Smooth muscle cell (in vitro differentiated cells): ENCODE data around the gene GAN. TPM values are rescaled to one million over a fixed set of nuclear protein-coding genes. Genes with fewer than 3 reads are reported as not detected.
"Not testable (repeated sequence)": the region's sequence is repeated elsewhere in the genome, so short reads cannot be mapped to it uniquely, and the experiment has no call there.

Source experiments
- DNase-seq: peaks from one replicate; lab custom pipeline; 2025; ENCODE audit not compliant: unreplicated experiment; lab: John Stamatoyannopoulos, UW
- H2AFZ ChIP-seq: fragments of 200-600 bp; sonication (generic); 2 replicates; pipeline ENCODE4 v1.6.0; 2016; ENCODE audit warnings: antibody characterized with exemption, low read depth, mild to moderate bottlenecking
- H3F3A ChIP-seq: fragments of 200-600 bp; sonication (generic); 2 replicates; pipeline ENCODE4 v1.6.0; 2017; ENCODE audit warnings: antibody characterized with exemption, low read depth
- H3K27ac ChIP-seq: fragments of 200-600 bp; sonication (generic); 2 replicates; pipeline ENCODE4 v1.5.1; 2016; ENCODE audit warnings: low read depth, mild to moderate bottlenecking
- H3K27me3 ChIP-seq: fragments of 200-600 bp; sonication (generic); 2 replicates; pipeline ENCODE4 v1.6.1; 2016; ENCODE audit warnings: low read depth, mild to moderate bottlenecking
- H3K36me3 ChIP-seq: fragments of 200-600 bp; sonication (generic); 2 replicates; pipeline ENCODE4 v1.5.1; 2016; ENCODE audit warnings: low read depth
- H3K4me1 ChIP-seq: fragments of 200-600 bp; sonication (generic); 2 replicates; pipeline ENCODE4 v1.5.1; 2016; ENCODE audit warnings: low read depth
- H3K4me2 ChIP-seq: fragments of 200-600 bp; sonication (generic); 2 replicates; pipeline ENCODE4 v1.6.0; 2016; ENCODE audit warnings: mild to moderate bottlenecking
- H3K4me3 ChIP-seq: fragments of 200-600 bp; sonication (generic); 2 replicates; pipeline ENCODE4 v1.5.1; 2016; ENCODE audit warnings: mild to moderate bottlenecking
- H3K79me2 ChIP-seq: fragments of 200-600 bp; sonication (generic); 2 replicates; pipeline ENCODE4 v1.6.0; 2016; ENCODE audit warnings: low read depth, mild to moderate bottlenecking
- H3K9ac ChIP-seq: fragments of 200-600 bp; sonication (generic); 2 replicates; pipeline ENCODE4 v1.6.0; 2016; ENCODE audit warnings: low read depth
- H3K9me3 ChIP-seq: fragments of 200-600 bp; sonication (generic); replicated peaks from 2 replicates; pipeline ENCODE4 v1.5.1; 2016; ENCODE audit warnings: low read depth
- H4K20me1 ChIP-seq: fragments of 200-600 bp; sonication (generic); 2 replicates; pipeline ENCODE4 v1.6.0; 2016; ENCODE audit warnings: low read depth
- CTCF ChIP-seq: fragments of 200-600 bp; sonication (generic); IDR thresholded peaks from 2 replicates; pipeline ENCODE4 v1.5.1; 2017; ENCODE audit warnings: borderline replicate concordance, mild to moderate bottlenecking, antibody characterized with exemption; ENCODE audit not compliant: insufficient read depth, poor library complexity, severe bottlenecking
- WGBS: methylation state at CpG from one replicate; pipeline ENCODE4 v1.1.7; 2016; ENCODE audit warnings: low lambda C conversion rate; 5-methylcytosine and 5-hydroxymethylcytosine counted together
- polyA plus RNA-seq: library from polyadenylated mRNA; unstranded; fragments of >200 nt; fragmentation: Nextera tagmentation; extraction: Ambion mirVana; gene quantifications from 2 replicates; pipeline ENCODE4 v1.2.1, GENCODE V29; 2016
- total RNA-seq: library from RNA; depleted of rRNA; stranded (reverse); fragments of >200 nt; gene quantifications from 2 replicates; pipeline ENCODE4 v1.2.3, GENCODE V29; 2014

The GAN gene
- total and polyA plus RNA-seq, 2 experiments from 2014 or later: 1.2 to 14.6 TPM

DNA sequence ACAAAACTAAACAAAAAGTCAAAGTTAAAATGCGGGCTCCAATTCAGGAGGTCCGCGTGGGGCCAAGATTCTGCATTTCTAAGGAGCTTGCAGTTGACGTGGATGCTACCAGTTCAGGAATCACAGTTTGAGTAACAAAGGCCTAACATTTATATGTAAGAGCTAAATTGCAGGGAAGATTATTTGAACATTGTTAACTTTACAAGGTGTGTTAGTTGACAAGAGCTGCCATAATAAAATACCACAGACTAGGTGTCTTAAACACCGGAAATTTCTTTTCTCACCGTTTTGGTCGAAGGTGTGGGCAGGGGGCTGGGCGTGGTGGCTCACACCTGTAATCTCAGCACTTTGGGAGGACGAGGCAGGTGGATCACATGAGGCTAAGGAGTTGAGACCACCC is 105.0 kb downstream of the GAN start:
- TF ChIP-seq CTCF: no peak
- DNase-seq: no peak
- no peak overlapping the region for H3K4me2 ChIP-seq
- H3K27ac ChIP-seq: no peak overlapping the region
- no peak overlapping the region for H3K9ac ChIP-seq
- no peaks in the 10 kb centered on the region for H3K4me1 ChIP-seq
- WGBS: 97% methylated on average over 9 of the region's 9 CpGs
- no peaks in the 10 kb centered on the region for H4K20me1 ChIP-seq
- no peaks in the 10 kb centered on the region for H3K79me2 ChIP-seq
- H3F3A ChIP-seq: no peaks in the 10 kb centered on the region
- no peak overlapping the region for H3K4me3 ChIP-seq
- H3K9me3 ChIP-seq: no peaks in the 10 kb centered on the region
- no peak overlapping the region for H2AFZ ChIP-seq
- H3K36me3 ChIP-seq: no peaks in the 10 kb centered on the region
- no peaks in the 10 kb centered on the region for H3K27me3 ChIP-seq

DNA sequence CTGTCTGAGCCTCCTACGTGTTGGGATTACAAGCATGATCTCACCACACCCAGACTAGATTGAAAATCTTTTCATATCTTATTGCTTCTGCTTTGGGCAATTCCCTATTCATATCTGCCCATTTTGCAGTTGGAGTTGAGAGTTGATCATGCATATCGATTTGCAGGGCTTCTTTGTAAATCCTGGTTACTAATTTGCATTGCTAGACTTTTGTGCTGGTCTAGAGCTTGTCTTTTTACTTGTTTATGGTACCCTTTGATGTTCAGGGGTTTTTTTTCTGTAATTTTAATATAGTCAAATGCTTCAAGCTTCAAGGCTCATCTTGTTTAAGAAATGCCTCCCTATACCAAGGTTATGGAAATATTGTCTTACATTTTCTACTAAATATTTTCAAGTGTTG is 106.4 kb downstream of the GAN start:
- 92% methylated on average over 2 of the region's 2 CpGs for WGBS
- Histone ChIP-seq H3F3A (no peaks in the 10 kb centered on the region), H3K4me1 (no peaks in the 10 kb centered on the region)

DNA sequence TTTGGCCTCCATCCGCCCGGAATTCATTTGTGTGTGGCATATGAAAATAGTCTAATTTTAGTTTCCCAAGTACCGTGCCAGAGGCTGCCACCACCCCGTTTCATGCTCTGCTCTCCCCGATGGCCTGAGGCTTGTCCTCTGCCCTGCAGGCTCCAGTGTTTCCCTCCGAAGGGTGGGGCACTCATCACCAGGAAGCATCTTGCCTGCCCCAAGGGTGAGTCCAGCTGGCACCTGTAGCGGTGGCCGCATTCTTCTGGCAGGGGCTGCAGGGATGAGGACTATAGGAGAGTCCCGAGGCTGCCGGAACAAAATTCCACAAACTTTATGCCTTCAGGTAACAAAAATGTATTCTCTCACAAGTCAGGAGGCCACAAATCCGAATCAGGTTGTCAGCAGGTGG is 106.8 kb downstream of the GAN start:
- Histone ChIP-seq H3K4me1 (no peaks in the 10 kb centered on the region), H2AFZ (no peak overlapping the region), H3K79me2 (no peaks in the 10 kb centered on the region), H3K9me3 (no peaks in the 10 kb centered on the region), H3K27me3 (no peaks in the 10 kb centered on the region), H3K27ac (no peak overlapping the region), H3K4me3 (no peak overlapping the region), H3F3A (no peaks in the 10 kb centered on the region), H4K20me1 (no peaks in the 10 kb centered on the region), H3K4me2 (no peak overlapping the region), H3K36me3 (no peaks in the 10 kb centered on the region), H3K9ac (no peak overlapping the region)
- 91% methylated on average over 11 of the region's 11 CpGs for WGBS
- DNase-seq: no peak
- TF ChIP-seq CTCF: no peak

More for the DNA sequence above, 106.4 kb downstream of the GAN start:
- H3K9me3 ChIP-seq: no peaks in the 10 kb centered on the region
- H3K27ac ChIP-seq: no peak overlapping the region
- TF ChIP-seq CTCF: no peak
- no peaks in the 10 kb centered on the region for H3K36me3 ChIP-seq
- H3K4me3 ChIP-seq: no peak overlapping the region
- no peaks in the 10 kb centered on the region for H4K20me1 ChIP-seq
- no peak overlapping the region for H3K4me2 ChIP-seq
- H3K9ac ChIP-seq: no peak overlapping the region
- DNase-seq: no peak
- H3K27me3 ChIP-seq: no peaks in the 10 kb centered on the region
- H2AFZ ChIP-seq: no peak overlapping the region
- H3K79me2 ChIP-seq: no peaks in the 10 kb centered on the region

DNA sequence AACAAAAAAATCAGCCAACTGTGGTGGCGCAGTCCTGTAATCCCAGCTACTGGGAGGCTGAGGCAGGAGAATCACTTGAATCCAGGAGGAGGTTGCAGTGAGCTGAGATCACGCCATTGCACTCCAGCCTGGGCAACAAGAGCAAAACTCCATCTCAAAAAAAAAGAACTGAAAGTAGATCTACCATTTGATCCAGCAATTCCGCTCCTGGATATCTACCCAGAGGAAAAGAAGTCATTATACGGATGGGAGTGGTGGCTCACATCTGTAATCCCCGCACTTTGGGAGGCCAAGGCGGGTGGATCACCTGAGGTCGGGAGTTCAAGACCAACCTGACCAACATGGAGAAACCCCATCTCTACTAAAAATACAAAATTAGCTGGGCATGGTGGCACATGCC is 107.4 kb downstream of the GAN start:
- not testable (repeated sequence) for H3K4me3 ChIP-seq, H3F3A ChIP-seq, H3K36me3 ChIP-seq, H3K27ac ChIP-seq, H2AFZ ChIP-seq, DNase-seq, H3K4me1 ChIP-seq, H3K4me2 ChIP-seq, H3K79me2 ChIP-seq, H4K20me1 ChIP-seq, H3K9ac ChIP-seq, H3K27me3 ChIP-seq, H3K9me3 ChIP-seq
- 94% methylated on average over 7 of the region's 7 CpGs for WGBS
